HepG2 (cell line): ENCODE results near the gene ARL3. TPM values are rescaled to one million over a fixed set of nuclear protein-coding genes. Genes with fewer than 3 reads are reported as not detected.

Experiments
- AKAP8 ChIP-seq: sonication (generic); formaldehyde crosslinking; IDR thresholded peaks from 2 replicates; pipeline ENCODE4 v1.5.1; 2020; ENCODE audit warnings: mild to moderate bottlenecking, missing genetic modification reagents
- FOXP1 ChIP-seq, 2 experiments: fragments of 450-650 bp in 1 of 2; IDR thresholded peaks; 2 replicates each; pipeline ENCODE4 v1.6.1; 2017 to 2018; ENCODE audit warnings: antibody characterized with exemption in 1 of 2
- HBP1 ChIP-seq: IDR thresholded peaks from 2 replicates; pipeline ENCODE4 v1.6.1; 2016; ENCODE audit warnings: low read depth, control low read depth
- HCFC1 ChIP-seq: fragments of 150-350 bp; IDR thresholded peaks from 2 replicates; pipeline ENCODE4 v1.6.1; 2014; ENCODE audit warnings: low read depth, low read length
- HMGXB3 ChIP-seq: sonication (generic); formaldehyde crosslinking; IDR thresholded peaks from 2 replicates; pipeline ENCODE4 v1.4.0; 2020; ENCODE audit warnings: missing genetic modification reagents, borderline replicate concordance
- HNRNPK ChIP-seq: fragments of 200-400 bp; formaldehyde crosslinking; IDR thresholded peaks from 2 replicates; pipeline ENCODE4 v1.6.1; 2018; ENCODE audit warnings: low read length, low read depth, moderate library complexity, mild to moderate bottlenecking; ENCODE audit not compliant: poor library complexity, severe bottlenecking
- NBN ChIP-seq: fragments of 450-650 bp; conservative IDR thresholded peaks from 2 replicates; pipeline ENCODE4 v1.6.1; 2017
- NCOR1 ChIP-seq: fragments of 200-600 bp; sonication (generic); IDR thresholded peaks from 2 replicates; pipeline ENCODE4 v1.7.0; 2017; ENCODE audit warnings: antibody characterized with exemption, low read length, borderline replicate concordance
- NFE2 ChIP-seq: sonication (generic); formaldehyde crosslinking; IDR thresholded peaks from 2 replicates; pipeline ENCODE4 v1.4.0; 2020; ENCODE audit warnings: missing genetic modification reagents
- PCBP1 ChIP-seq: fragments of 200-400 bp; formaldehyde crosslinking; IDR thresholded peaks from 2 replicates; pipeline ENCODE4 v1.6.1; 2017; ENCODE audit warnings: mild to moderate bottlenecking, low read depth, low read length, borderline replicate concordance
- PPARG ChIP-seq: conservative IDR thresholded peaks from 2 replicates; pipeline ENCODE4 v1.6.1; 2016; ENCODE audit warnings: missing biosample characterization, missing genetic modification reagents
- RAD51 ChIP-seq: fragments of 450-650 bp; IDR thresholded peaks from 2 replicates; pipeline ENCODE4 v1.6.1; 2016; ENCODE audit warnings: borderline replicate concordance
- RARG ChIP-seq: sonication (generic); formaldehyde crosslinking; IDR thresholded peaks from 2 replicates; pipeline ENCODE4 v1.4.0; 2020; ENCODE audit warnings: low read depth, mild to moderate bottlenecking, missing genetic modification reagents
- RNF2 ChIP-seq: fragments of 450-650 bp; conservative IDR thresholded peaks from 2 replicates; pipeline ENCODE4 v1.6.1; 2016; ENCODE audit warnings: low read depth
- SP140L ChIP-seq: sonication (generic); formaldehyde crosslinking; IDR thresholded peaks from 2 replicates; pipeline ENCODE4 v1.4.0; 2020; ENCODE audit warnings: missing genetic modification reagents, borderline replicate concordance
- STAG1 ChIP-seq: sonication (generic); formaldehyde crosslinking; IDR thresholded peaks from 2 replicates; pipeline ENCODE4 v1.4.0; 2020; ENCODE audit warnings: missing genetic modification reagents
- ZBTB43 ChIP-seq: sonication (generic); formaldehyde crosslinking; conservative IDR thresholded peaks from 2 replicates; pipeline ENCODE4 v1.4.0; 2020; ENCODE audit warnings: missing genetic modification reagents
- ZFP82 ChIP-seq: sonication (generic); formaldehyde crosslinking; IDR thresholded peaks from 2 replicates; pipeline ENCODE4 v1.5.1; 2020; ENCODE audit warnings: mild to moderate bottlenecking, missing genetic modification reagents, borderline replicate concordance
- ZMYM2 ChIP-seq: sonication (generic); formaldehyde crosslinking; IDR thresholded peaks from 2 replicates; pipeline ENCODE4 v1.8.0; 2022; ENCODE audit warnings: mild to moderate bottlenecking, missing genetic modification reagents
- ZNF263 ChIP-seq: sonication (generic); formaldehyde crosslinking; IDR thresholded peaks from 2 replicates; pipeline ENCODE4 v1.4.0; 2020; ENCODE audit warnings: missing genetic modification reagents
- ZNF44 ChIP-seq: sonication (generic); formaldehyde crosslinking; IDR thresholded peaks from 2 replicates; pipeline ENCODE4 v1.5.1; 2020; ENCODE audit warnings: mild to moderate bottlenecking, missing genetic modification reagents
- ZNF484 ChIP-seq: sonication (generic); formaldehyde crosslinking; IDR thresholded peaks from 2 replicates; pipeline ENCODE4 v1.5.1; 2020; ENCODE audit warnings: mild to moderate bottlenecking, low read depth, missing genetic modification reagents, borderline replicate concordance
- ZNF549 ChIP-seq: sonication (generic); formaldehyde crosslinking; IDR thresholded peaks from 2 replicates; pipeline ENCODE4 v1.5.0; 2020; ENCODE audit warnings: missing genetic modification reagents
- ZNF619 ChIP-seq: sonication (generic); formaldehyde crosslinking; IDR thresholded peaks from 2 replicates; pipeline ENCODE4 v1.4.0; 2020; ENCODE audit warnings: mild to moderate bottlenecking, missing genetic modification reagents
- polyA plus RNA-seq, 8 experiments: library from polyadenylated mRNA; depleted of rRNA in 3 of 8; stranded (reverse) in 7 of 8; unstranded in 1 of 8; fragments of >200 nt; fragmentation: Illumina TruSeq in 4 of 8; extraction: Trizol in 4 of 8; gene quantifications; 2 replicates each; pipeline versions ENCODE4 v1.2.1 to v1.2.3, GENCODE V29; 2011 to 2016; ENCODE audit warnings: low read depth in 4 of 8, missing spikeins in 1 of 8, mixed read lengths in 1 of 8; ENCODE audit not compliant: insufficient read depth in 1 of 8
- total RNA-seq, 5 experiments: library from RNA; depleted of rRNA; stranded (reverse); fragments of >200 nt; fragmentation: Illumina TruSeq; extraction: Trizol; gene quantifications; 2 replicates each; pipeline ENCODE4 v1.2.3, GENCODE V29; 2016; ENCODE audit warnings: low read depth in 1 of 5
- TF ChIP-seq, protein P1 (sequence below): IDR thresholded peaks from 2 replicates; pipeline ENCODE4 v1.6.1; 2018; ENCODE audit warnings: missing genetic modification reagents

Gene ARL3
- total and polyA plus RNA-seq, 2 of the 13 experiments (the other 11 are each of a cell fraction or from before 2014, with no cell fraction given): 5.2 to 6.6 TPM

DNA sequence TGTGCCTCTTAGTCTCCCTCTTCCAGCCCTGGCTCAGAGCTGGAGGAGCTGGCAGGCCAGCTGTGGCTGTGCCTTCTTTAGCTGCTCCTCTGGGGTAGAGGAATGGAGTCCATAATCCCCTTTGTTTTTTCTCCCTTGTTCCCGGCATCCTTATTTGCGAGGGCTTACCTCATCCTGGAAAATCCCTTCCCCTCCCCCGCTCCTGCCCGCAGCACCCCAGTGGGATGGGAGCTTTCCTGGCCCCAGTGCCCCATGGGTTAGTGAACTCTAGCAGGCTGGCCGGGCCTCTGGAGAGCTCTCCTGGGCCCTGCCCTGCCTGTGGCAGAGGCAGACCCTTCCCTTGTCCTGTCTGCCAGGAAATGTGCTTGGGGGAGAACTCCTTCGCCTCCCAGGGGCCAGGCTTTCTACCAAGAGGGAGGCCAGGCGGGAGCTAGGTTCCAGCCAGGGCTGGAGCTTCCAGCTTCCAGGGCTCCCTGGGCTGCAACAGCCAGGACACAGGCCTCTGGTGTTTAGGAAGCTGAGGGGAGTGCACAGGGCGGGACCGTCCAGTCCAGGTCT, 86.4 kb downstream of the ARL3 start (continued):
- no peak for TF ChIP-seq RNF2
- TF ChIP-seq ZNF619 (CRISPR knock-in tag): no peak
- TF ChIP-seq HMGXB3 (CRISPR knock-in tag): no peak; the same call in 1 of the 2 replicates
- TF ChIP-seq PCBP1: 0 out of 2 replicates have a peak, but pooled peaks have one; percentile 27
- no peak for TF ChIP-seq FOXP1 (IDR thresholded peaks at IDR 0.05)
- no peak for TF ChIP-seq FOXP1 (CRISPR knock-in tag; IDR thresholded peaks at IDR 0.05)
- TF ChIP-seq, protein P1, sequence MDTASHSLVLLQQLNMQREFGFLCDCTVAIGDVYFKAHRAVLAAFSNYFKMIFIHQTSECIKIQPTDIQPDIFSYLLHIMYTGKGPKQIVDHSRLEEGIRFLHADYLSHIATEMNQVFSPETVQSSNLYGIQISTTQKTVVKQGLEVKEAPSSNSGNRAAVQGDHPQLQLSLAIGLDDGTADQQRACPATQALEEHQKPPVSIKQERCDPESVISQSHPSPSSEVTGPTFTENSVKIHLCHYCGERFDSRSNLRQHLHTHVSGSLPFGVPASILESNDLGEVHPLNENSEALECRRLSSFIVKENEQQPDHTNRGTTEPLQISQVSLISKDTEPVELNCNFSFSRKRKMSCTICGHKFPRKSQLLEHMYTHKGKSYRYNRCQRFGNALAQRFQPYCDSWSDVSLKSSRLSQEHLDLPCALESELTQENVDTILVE: no peak
- no peak for TF ChIP-seq NBN
- TF ChIP-seq HBP1: no peak
- no peak for TF ChIP-seq ZFP82 (CRISPR knock-in tag)
- TF ChIP-seq ZMYM2 (CRISPR knock-in tag): no peak
- TF ChIP-seq AKAP8 (CRISPR knock-in tag): no peak
- TF ChIP-seq ZBTB43 (CRISPR knock-in tag): no peak
- no peak for TF ChIP-seq RAD51
- TF ChIP-seq NFE2: no peak
- TF ChIP-seq ZNF44: no peak
- no peak for TF ChIP-seq ZNF263 (CRISPR knock-in tag)
- TF ChIP-seq ZNF549 (CRISPR knock-in tag): no peak
- TF ChIP-seq STAG1 (CRISPR knock-in tag): no peak
- no peak for TF ChIP-seq SP140L (CRISPR knock-in tag)
- no peak for TF ChIP-seq PPARG
- no peak for TF ChIP-seq RARG (CRISPR knock-in tag)
- no peak for TF ChIP-seq ZNF484
- TF ChIP-seq HCFC1: no peak
- no peak for TF ChIP-seq HNRNPK
- TF ChIP-seq NCOR1: no peak
